HepG2 (cell line): ENCODE results near the gene AP2A2.

Source experiments
- EP300 ChIP-seq, 3 experiments: sonication (generic) in 1 of 3; formaldehyde crosslinking in 1 of 3; IDR thresholded peaks; 2 replicates each; pipeline versions ENCODE4 v1.5.1 to v1.6.1; 2011 to 2020; ENCODE audit warnings: low read depth in 2 of 3, low read length in 2 of 3, borderline replicate concordance in 1 of 3, improper control_type of control experiment in 1 of 3, mild to moderate bottlenecking in 1 of 3, missing genetic modification reagents in 1 of 3, moderate library complexity in 1 of 3
- HMG20A ChIP-seq: IDR thresholded peaks from 2 replicates; pipeline ENCODE4 v1.6.1; 2016; ENCODE audit warnings: borderline replicate concordance
- NCOR1 ChIP-seq: fragments of 200-600 bp; sonication (generic); IDR thresholded peaks from 2 replicates; pipeline ENCODE4 v1.7.0; 2017; ENCODE audit warnings: antibody characterized with exemption, low read length, borderline replicate concordance
- RFX1 ChIP-seq: fragments of 450-650 bp; IDR thresholded peaks from 2 replicates; pipeline ENCODE4 v1.6.1; 2017
- RFX5 ChIP-seq: IDR thresholded peaks from 2 replicates; pipeline ENCODE4 v1.6.1; 2011; ENCODE audit warnings: low read depth, low read length, improper control_type of control experiment
- SMYD3 ChIP-seq: sonication (generic); formaldehyde crosslinking; IDR thresholded peaks from 2 replicates; pipeline ENCODE4 v1.8.1; 2023; ENCODE audit warnings: mild to moderate bottlenecking, missing genetic modification reagents
- SNAPC2 ChIP-seq: sonication (generic); formaldehyde crosslinking; IDR thresholded peaks from 2 replicates; pipeline ENCODE4 v1.8.1; 2022; ENCODE audit warnings: mild to moderate bottlenecking, missing genetic modification reagents
- TARDBP ChIP-seq: sonication (generic); formaldehyde crosslinking; IDR thresholded peaks from 2 replicates; pipeline ENCODE4 v1.8.0; 2022; ENCODE audit warnings: mild to moderate bottlenecking, missing genetic modification reagents
- YY1 ChIP-seq: IDR thresholded peaks from 2 replicates; pipeline ENCODE4 v1.6.1; 2011; ENCODE audit warnings: low read length, low read depth, moderate library complexity, mild to moderate bottlenecking; ENCODE audit not compliant: insufficient read depth, insufficient replicate concordance
- ZNF510 ChIP-seq: sonication (generic); formaldehyde crosslinking; IDR thresholded peaks from 2 replicates; pipeline ENCODE4 v1.4.0; 2020; ENCODE audit warnings: low read depth, mild to moderate bottlenecking, missing genetic modification reagents
- ZNF572 ChIP-seq: sonication (generic); formaldehyde crosslinking; IDR thresholded peaks from 2 replicates; pipeline ENCODE4 v1.5.1; 2020; ENCODE audit warnings: mild to moderate bottlenecking, missing genetic modification reagents
- ZNF747 ChIP-seq: sonication (generic); formaldehyde crosslinking; IDR thresholded peaks from 2 replicates; pipeline ENCODE4 v1.8.1; 2023; ENCODE audit warnings: missing genetic modification reagents, mild to moderate bottlenecking, borderline replicate concordance
- TF ChIP-seq, protein P1 (sequence below), 2 experiments: fragments of 450-650 bp in 1 of 2; sonication (generic) in 1 of 2; formaldehyde crosslinking in 1 of 2; IDR thresholded peaks; 2 replicates each; pipeline versions ENCODE4 v1.6.1 to v1.8.0; 2016 to 2022; ENCODE audit warnings: antibody characterized with exemption in 1 of 2, mild to moderate bottlenecking in 1 of 2, missing genetic modification reagents in 1 of 2

DNA sequence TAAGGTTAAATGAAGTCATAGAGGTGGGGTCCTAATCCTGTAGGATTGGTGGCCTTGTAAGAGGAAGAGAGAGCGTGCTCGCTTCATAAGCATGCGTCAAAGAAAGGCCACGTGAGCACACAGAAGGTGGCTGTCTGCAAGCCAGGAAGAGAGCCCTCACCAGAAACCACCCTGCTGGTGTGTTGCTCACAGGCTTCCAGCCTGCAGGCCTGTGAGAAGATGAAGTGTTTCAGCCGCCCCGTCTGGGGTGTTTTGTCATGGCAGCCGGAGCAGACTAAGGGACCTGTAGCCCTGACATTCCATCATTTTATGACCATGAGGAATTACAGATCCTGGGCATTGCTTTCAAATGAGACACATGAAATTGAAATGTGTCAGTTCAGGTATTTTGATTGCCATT lies 32.4 kb downstream of the AP2A2 start:
- no peak for TF ChIP-seq SMYD3 (CRISPR knock-in tag)
- no peak for TF ChIP-seq RFX1
- no peak for TF ChIP-seq SNAPC2 (CRISPR knock-in tag)
- no peak for TF ChIP-seq NCOR1
- TF ChIP-seq RFX5 = no peak
- TF ChIP-seq HMG20A (CRISPR knock-in tag) = no peak
- TF ChIP-seq ZNF747 (CRISPR knock-in tag) = no peak
- no peak for TF ChIP-seq TARDBP (CRISPR knock-in tag)
- TF ChIP-seq ZNF572 = no peak
- no peak for TF ChIP-seq EP300 (IDR thresholded peaks at IDR 0.05; ENCODE audit: low read depth in 2 of 2, low read length in 2 of 2)
- no peak for TF ChIP-seq EP300 (CRISPR knock-in tag; IDR thresholded peaks at IDR 0.05; ENCODE audit: borderline replicate concordance)
- TF ChIP-seq YY1 = no peak
- TF ChIP-seq ZNF510 (CRISPR knock-in tag) = no peak
- TF ChIP-seq, protein P1, sequence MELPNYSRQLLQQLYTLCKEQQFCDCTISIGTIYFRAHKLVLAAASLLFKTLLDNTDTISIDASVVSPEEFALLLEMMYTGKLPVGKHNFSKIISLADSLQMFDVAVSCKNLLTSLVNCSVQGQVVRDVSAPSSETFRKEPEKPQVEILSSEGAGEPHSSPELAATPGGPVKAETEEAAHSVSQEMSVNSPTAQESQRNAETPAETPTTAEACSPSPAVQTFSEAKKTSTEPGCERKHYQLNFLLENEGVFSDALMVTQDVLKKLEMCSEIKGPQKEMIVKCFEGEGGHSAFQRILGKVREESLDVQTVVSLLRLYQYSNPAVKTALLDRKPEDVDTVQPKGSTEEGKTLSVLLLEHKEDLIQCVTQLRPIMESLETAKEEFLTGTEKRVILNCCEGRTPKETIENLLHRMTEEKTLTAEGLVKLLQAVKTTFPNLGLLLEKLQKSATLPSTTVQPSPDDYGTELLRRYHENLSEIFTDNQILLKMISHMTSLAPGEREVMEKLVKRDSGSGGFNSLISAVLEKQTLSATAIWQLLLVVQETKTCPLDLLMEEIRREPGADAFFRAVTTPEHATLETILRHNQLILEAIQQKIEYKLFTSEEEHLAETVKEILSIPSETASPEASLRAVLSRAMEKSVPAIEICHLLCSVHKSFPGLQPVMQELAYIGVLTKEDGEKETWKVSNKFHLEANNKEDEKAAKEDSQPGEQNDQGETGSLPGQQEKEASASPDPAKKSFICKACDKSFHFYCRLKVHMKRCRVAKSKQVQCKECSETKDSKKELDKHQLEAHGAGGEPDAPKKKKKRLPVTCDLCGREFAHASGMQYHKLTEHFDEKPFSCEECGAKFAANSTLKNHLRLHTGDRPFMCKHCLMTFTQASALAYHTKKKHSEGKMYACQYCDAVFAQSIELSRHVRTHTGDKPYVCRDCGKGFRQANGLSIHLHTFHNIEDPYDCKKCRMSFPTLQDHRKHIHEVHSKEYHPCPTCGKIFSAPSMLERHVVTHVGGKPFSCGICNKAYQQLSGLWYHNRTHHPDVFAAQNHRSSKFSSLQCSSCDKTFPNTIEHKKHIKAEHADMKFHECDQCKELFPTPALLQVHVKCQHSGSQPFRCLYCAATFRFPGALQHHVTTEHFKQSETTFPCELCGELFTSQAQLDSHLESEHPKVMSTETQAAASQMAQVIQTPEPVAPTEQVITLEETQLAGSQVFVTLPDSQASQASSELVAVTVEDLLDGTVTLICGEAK (IDR thresholded peaks at IDR 0.05) = no peak
- TF ChIP-seq, protein P1 (CRISPR knock-in tag; IDR thresholded peaks at IDR 0.05) = no peak
